GM12878 (cell line): ENCODE measurements around the gene CXCR6. TPM values are rescaled to one million over a fixed set of nuclear protein-coding genes. Genes with fewer than 3 reads are reported as not detected.

Experiments
- ATAC-seq: fragments of 200-7000 bp; cut with Tn5 transposase; 3 replicates; pipeline ENCODE4 v1.9.1; 2020; ENCODE audit warnings: mild to moderate bottlenecking, moderate library complexity
- BruUV-seq: library from RNA; stranded (reverse); fragments of 400-500 nt; replicated peaks from 2 replicates; lab custom pipeline; 2021; lab: Mats Ljungman, UMichigan
- CTCF ChIA-PET: fragments of 300-600 bp; sonication (Branson Sonifier 250); formaldehyde crosslinking; extraction: SDS; loops from one replicate; lab custom pipeline; 2021; ENCODE audit warnings: inconsistent platforms; lab: Yijun Ruan, JAX
- POLR2A ChIA-PET: fragments of 350-600 bp; formaldehyde crosslinking; extraction: SDS; loops from one replicate; lab custom pipeline; 2021; ENCODE audit warnings: inconsistent platforms; lab: Charles Lee
- RAD21 ChIA-PET: fragments of 300-600 bp; sonication (Branson Sonifier 250); formaldehyde crosslinking; loops from one replicate; lab custom pipeline; 2023; ENCODE audit warnings: antibody characterized with exemption; ENCODE audit not compliant: unreplicated experiment; lab: Charles Lee
- SMC1A ChIA-PET: fragments of 300-600 bp; sonication (Branson Sonifier 250); formaldehyde crosslinking; loops from one replicate; lab custom pipeline; 2023; ENCODE audit not compliant: unreplicated experiment, uncharacterized antibody; lab: Charles Lee
- DNase-seq: peaks from one replicate; pipeline ENCODE4 v3.0.0-alpha.2; 2011; ENCODE audit warnings: low read depth, low spot score
- FAIRE-seq: peaks from 3 replicates; lab custom pipeline; 2011; peaks lifted over from hg19 to GRCh38; lab: Jason Lieb, UNC
- H2AFZ ChIP-seq: 2 replicates; pipeline ENCODE4 v1.6.0; 2011; ENCODE audit warnings: low read depth, low read length, control low read depth; ENCODE audit not compliant: control insufficient read depth
- H3K27ac ChIP-seq: 2 replicates; pipeline ENCODE4 v1.5.1; 2011; ENCODE audit warnings: control low read depth; ENCODE audit not compliant: control insufficient read depth, insufficient read depth
- H3K27me3 ChIP-seq, 2 experiments: replicated peaks in 1 of 2; 2 replicates each; pipeline versions ENCODE4 v1.6.0 to v1.6.1; 2011; ENCODE audit warnings: low read length in 1 of 2; ENCODE audit not compliant: control insufficient read depth in 2 of 2, insufficient read depth in 2 of 2
- H3K36me3 ChIP-seq, 2 experiments: 2 replicates each; pipeline ENCODE4 v1.5.1; 2011; ENCODE audit warnings: low read length in 1 of 2; ENCODE audit not compliant: control insufficient read depth in 2 of 2, insufficient read depth in 2 of 2
- H3K4me1 ChIP-seq: 2 replicates; pipeline ENCODE4 v1.6.1; 2011; ENCODE audit warnings: mild to moderate bottlenecking, low read length, moderate library complexity, mixed read lengths; ENCODE audit not compliant: control insufficient read depth, insufficient read depth
- H3K4me2 ChIP-seq: 2 replicates; pipeline ENCODE4 v1.6.0; 2011; ENCODE audit warnings: control low read depth; ENCODE audit not compliant: control insufficient read depth, insufficient read depth
- H3K4me3 ChIP-seq: fragments of 200-600 bp; sonication (generic); 2 replicates; pipeline ENCODE4 v1.5.1; 2016
- H3K79me2 ChIP-seq: 2 replicates; pipeline ENCODE4 v1.6.0; 2011; ENCODE audit warnings: low read length; ENCODE audit not compliant: control insufficient read depth, insufficient read depth
- H3K9ac ChIP-seq: 2 replicates; pipeline ENCODE4 v1.8.0; 2011; ENCODE audit warnings: low read length, control low read depth, mixed read lengths; ENCODE audit not compliant: control insufficient read depth, insufficient read depth
- H3K9me3 ChIP-seq: replicated peaks from 3 replicates; pipeline ENCODE4 v1.5.1; 2011; ENCODE audit warnings: mild to moderate bottlenecking, low read length; ENCODE audit not compliant: control insufficient read depth, insufficient read depth
- H4K20me1 ChIP-seq: 2 replicates; pipeline ENCODE4 v1.6.0; 2011; ENCODE audit not compliant: control insufficient read depth, insufficient read depth
- ATF7 ChIP-seq: fragments of 450-650 bp; IDR thresholded peaks from 2 replicates; pipeline ENCODE4 v1.6.1; 2016; ENCODE audit warnings: low read depth, mild to moderate bottlenecking
- BHLHE40 ChIP-seq, 2 experiments: fragments of 450-650 bp in 1 of 2; IDR thresholded peaks; 2 replicates each; pipeline ENCODE4 v1.6.1; 2011 to 2017; ENCODE audit warnings: low read depth in 2 of 2, borderline replicate concordance in 1 of 2, improper control_type of control experiment in 1 of 2, low read length in 1 of 2, mild to moderate bottlenecking in 1 of 2
- CBX5 ChIP-seq: sonication (generic); IDR thresholded peaks from 2 replicates; pipeline ENCODE4 v1.6.1; 2016; ENCODE audit warnings: low read depth, moderate library complexity, mild to moderate bottlenecking, inconsistent platforms
- CEBPZ ChIP-seq: fragments of 150-350 bp; IDR thresholded peaks from 2 replicates; pipeline ENCODE4 v1.6.1; 2016; ENCODE audit warnings: low read depth, low read length
- EP300 ChIP-seq, 2 experiments: fragments of 150-350 bp in 1 of 2; IDR thresholded peaks; 2 replicates each; pipeline ENCODE4 v1.6.1; 2011 to 2012; ENCODE audit warnings: low read depth in 2 of 2, low read length in 2 of 2, borderline replicate concordance in 1 of 2, improper control_type of control experiment in 1 of 2, inconsistent platforms in 1 of 2; ENCODE audit not compliant: control insufficient read depth in 1 of 2
- FOXM1 ChIP-seq: IDR thresholded peaks from 2 replicates; pipeline ENCODE4 v1.6.1; 2012; ENCODE audit warnings: low read depth, mild to moderate bottlenecking, inconsistent platforms, low read length, moderate library complexity
- HDGF ChIP-seq: fragments of 450-650 bp; IDR thresholded peaks from 2 replicates; pipeline ENCODE4 v1.6.1; 2016; ENCODE audit warnings: antibody characterized with exemption
- IKZF2 ChIP-seq, 2 experiments: fragments of 450-650 bp; IDR thresholded peaks; 2 replicates each; pipeline ENCODE4 v1.6.1; 2017; ENCODE audit warnings: mild to moderate bottlenecking in 2 of 2, moderate library complexity in 2 of 2
- IRF4 ChIP-seq: IDR thresholded peaks from 2 replicates; pipeline ENCODE4 v1.6.1; 2011; ENCODE audit warnings: low read depth, low read length
- MXI1 ChIP-seq: fragments of 150-350 bp; IDR thresholded peaks from 2 replicates; pipeline ENCODE4 v1.6.1; 2011; ENCODE audit warnings: low read depth, mild to moderate bottlenecking, inconsistent platforms, low read length, improper control_type of control experiment
- NFIC ChIP-seq: IDR thresholded peaks from 2 replicates; pipeline ENCODE4 v1.6.1; 2012; ENCODE audit warnings: low read depth, mild to moderate bottlenecking, inconsistent platforms, low read length, moderate library complexity
- RUNX3 ChIP-seq: IDR thresholded peaks from 2 replicates; pipeline ENCODE4 v1.6.1; 2012; ENCODE audit warnings: low read length, inconsistent platforms
- TARDBP ChIP-seq: IDR thresholded peaks from 2 replicates; pipeline ENCODE4 v1.6.1; 2016; ENCODE audit warnings: borderline replicate concordance
- TCF7 ChIP-seq: IDR thresholded peaks from 2 replicates; pipeline ENCODE4 v1.6.1; 2014; ENCODE audit warnings: antibody characterized with exemption, borderline replicate concordance
- WGBS: methylation state at CpG from one replicate; pipeline ENCODE4 v1.1.6; 2016; ENCODE audit warnings: low lambda C conversion rate; ENCODE audit not compliant: insufficient replicate concordance, insufficient coverage; ENCODE audit errors: missing lambda C conversion rate; 5-methylcytosine and 5-hydroxymethylcytosine counted together
- in situ Hi-C: fragments of 300-500 bp; cut with MboI; formaldehyde crosslinking; loops from 9 replicates; pipeline ENCODE4 v1.14.3; 2018; ENCODE audit warnings: mixed read lengths
- intact Hi-C: fragments of 100-400 bp; cut with micrococcal nuclease; formaldehyde crosslinking; loops from one replicate; pipeline ENCODE4 v1.14.2; 2022; ENCODE audit not compliant: unreplicated experiment
- polyA plus RNA-seq, 11 experiments: library from polyadenylated mRNA; depleted of rRNA in 4 of 11; unstranded in 6 of 11; stranded (reverse) in 5 of 11; fragments of >200 nt; fragmentation: Nextera tagmentation in 4 of 11; fragmentation: Illumina TruSeq in 1 of 11; extraction: Ambion mirVana in 4 of 11; extraction: Trizol in 1 of 11; gene quantifications; 1 replicate in 1 of 11; 2 replicates in 10 of 11; pipeline versions ENCODE4 v1.2.1 to v1.2.3, GENCODE V29; 2011 to 2016; ENCODE audit warnings: inconsistent platforms in 2 of 11, missing spikeins in 2 of 11, low read depth in 1 of 11
- total RNA-seq, 4 experiments: library from RNA; depleted of rRNA in 3 of 4; stranded (reverse); fragments of >200 nt in 3 of 4; fragmentation: Illumina TruSeq in 1 of 4; extraction: Trizol in 1 of 4; gene quantifications; 2 replicates each; pipeline versions ENCODE4 v1.2.1 to v1.2.3, GENCODE V29; 2013 to 2021
- TF ChIP-seq, protein P1 (sequence below): fragments of 450-650 bp; IDR thresholded peaks from 2 replicates; pipeline ENCODE4 v1.6.1; 2016; ENCODE audit warnings: mild to moderate bottlenecking
- TF ChIP-seq, protein P2 (sequence below): fragments of 450-650 bp; IDR thresholded peaks from 2 replicates; pipeline ENCODE4 v1.6.1; 2014; ENCODE audit warnings: mild to moderate bottlenecking

The CXCR6 gene
- total and polyA plus RNA-seq, 10 of the 15 experiments (the other 5 are each of a cell fraction or from before 2014, with no cell fraction given): 0.04 to 0.20 (median 0.12) TPM; not detected in 5

DNA sequence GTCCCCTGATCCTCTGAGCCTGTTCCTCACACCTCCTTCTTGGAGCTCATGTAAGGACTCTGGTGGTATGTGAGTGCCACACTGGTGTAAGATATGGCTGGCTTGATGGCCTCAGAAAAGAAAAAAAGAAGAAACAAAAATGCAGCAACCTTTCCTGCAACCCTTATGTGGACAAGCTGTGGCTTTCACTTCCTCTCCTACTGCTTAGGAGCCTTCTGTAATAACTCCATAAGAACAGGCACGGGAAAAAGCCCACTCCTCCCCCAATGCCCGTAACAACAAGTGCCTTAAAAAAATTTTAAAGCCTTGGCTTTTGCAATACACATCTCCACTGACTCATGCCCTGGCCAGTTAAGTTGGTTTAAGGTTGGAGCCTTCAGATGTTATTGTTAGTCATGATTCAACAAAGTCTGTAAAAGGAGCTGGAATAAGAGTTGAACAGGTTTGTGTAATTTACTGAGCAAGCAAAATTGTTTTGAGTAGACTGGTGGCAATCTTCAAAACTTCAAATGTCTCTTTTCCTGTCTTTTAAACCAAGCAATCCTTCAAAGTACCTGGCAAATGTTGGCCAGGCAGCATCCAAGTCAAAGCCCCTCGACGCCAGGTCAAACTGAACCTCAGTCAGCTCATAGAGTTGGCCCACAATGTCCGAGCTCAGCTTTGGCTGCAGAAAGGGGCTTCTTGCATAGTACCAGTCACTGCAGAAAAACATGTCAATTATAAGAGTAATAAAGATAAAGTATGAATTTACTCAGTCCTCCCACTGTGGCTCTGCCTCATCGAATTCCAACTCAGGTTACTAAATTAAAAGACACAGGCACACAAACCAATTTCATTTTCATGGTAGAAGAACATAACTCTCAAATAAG lies 29.5 kb downstream of the CXCR6 start (continued):
- TF ChIP-seq IKZF2 (IDR thresholded peaks at IDR 0.05) (peak; percentile 77 to 83), NFIC (peak; percentile 46), BHLHE40 (IDR thresholded peaks at IDR 0.05; ENCODE audit: borderline replicate concordance in 1 of 2, low read depth in 2 of 2, low read length in 1 of 2) (0 out of 4 replicates have a peak, but pooled peaks of 1 of the 2 experiments have one; percentile 24), HDGF (peak; percentile 24; the same call in 1 of the 2 replicates), IRF4 (0 out of 2 replicates have a peak, but pooled peaks have one; percentile 22), FOXM1 (peak; percentile 50), RUNX3 (peak; percentile 91)
- TF ChIP-seq, protein P1, sequence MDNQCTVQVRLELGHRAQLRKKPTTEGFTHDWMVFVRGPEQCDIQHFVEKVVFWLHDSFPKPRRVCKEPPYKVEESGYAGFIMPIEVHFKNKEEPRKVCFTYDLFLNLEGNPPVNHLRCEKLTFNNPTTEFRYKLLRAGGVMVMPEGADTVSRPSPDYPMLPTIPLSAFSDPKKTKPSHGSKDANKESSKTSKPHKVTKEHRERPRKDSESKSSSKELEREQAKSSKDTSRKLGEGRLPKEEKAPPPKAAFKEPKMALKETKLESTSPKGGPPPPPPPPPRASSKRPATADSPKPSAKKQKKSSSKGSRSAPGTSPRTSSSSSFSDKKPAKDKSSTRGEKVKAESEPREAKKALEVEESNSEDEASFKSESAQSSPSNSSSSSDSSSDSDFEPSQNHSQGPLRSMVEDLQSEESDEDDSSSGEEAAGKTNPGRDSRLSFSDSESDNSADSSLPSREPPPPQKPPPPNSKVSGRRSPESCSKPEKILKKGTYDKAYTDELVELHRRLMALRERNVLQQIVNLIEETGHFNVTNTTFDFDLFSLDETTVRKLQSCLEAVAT: peak; percentile 50; the same call in 1 of the 2 replicates

DNA sequence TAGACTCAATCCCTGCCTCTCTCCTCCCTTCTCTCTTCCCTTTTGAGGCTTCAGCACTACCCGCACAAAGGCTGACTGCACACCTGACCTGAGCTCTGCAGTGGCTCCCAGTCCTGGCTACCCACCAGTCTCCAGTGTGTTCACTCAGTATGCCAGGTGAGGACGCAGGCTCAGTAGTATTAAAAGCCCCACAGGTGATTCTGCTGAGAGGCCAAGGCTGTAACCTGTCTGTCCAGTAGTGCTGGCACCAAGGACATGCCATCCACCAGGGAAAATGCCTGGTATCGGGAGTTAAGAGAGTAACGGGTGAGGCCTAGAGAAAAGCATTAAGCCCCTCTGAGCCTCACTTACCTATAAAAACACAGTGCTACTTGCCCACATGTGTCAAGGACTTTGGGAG lies 31.4 kb downstream of the CXCR6 start:
- FAIRE-seq (no peak), ATAC-seq (no peak), DNase-seq (no peak)
- ChIA-PET SMC1A (interaction anchor here (0.7 to 3.8 kb wide), 4 partner anchors 10 to 36 kb away, joined by 3 to 17 read pairs (median 4); no protein-coding TSS in a partner anchor), RAD21 (interaction anchor here (3.1 kb wide), 1 partner anchor 13 kb away, joined by 13 read pairs; no protein-coding TSS in a partner anchor), POLR2A (interaction anchor here (1.5 to 1.6 kb wide), 2 partner anchors 10 to 20 kb away, joined by 4 to 5 read pairs; no protein-coding TSS in a partner anchor), CTCF (interaction anchor here (1.0 to 2.0 kb wide), 3 partner anchors 36 to 403 kb away, joined by 3 to 6 read pairs (median 3); no protein-coding TSS in a partner anchor)
- no TSS peak for BruUV-seq
- Histone ChIP-seq H3K27me3 (no peaks in the 10 kb centered on the region), H4K20me1 (no peaks in the 10 kb centered on the region), H3K9ac (no peak overlapping the region), H3K9me3 (no peaks in the 10 kb centered on the region), H3K36me3 (peaks cover 5 to 16% of the 10 kb centered on the region in 2 experiments), H3K4me3 (no peak overlapping the region), H3K4me1 (peaks cover 25% of the 10 kb centered on the region), H2AFZ (no peak overlapping the region), H3K27ac (no peak overlapping the region), H3K4me2 (no peak overlapping the region), H3K79me2 (no peaks in the 10 kb centered on the region)
- WGBS: 86% methylated on average over 4 of the region's 4 CpGs
- in situ Hi-C loops: no loop called here
- intact Hi-C loops: no loop called here
- TF ChIP-seq IKZF2 (IDR thresholded peaks at IDR 0.05): no peak
- TF ChIP-seq CEBPZ: no peak
- TF ChIP-seq ATF7: no peak
- no peak for TF ChIP-seq TARDBP
- TF ChIP-seq, protein P2, sequence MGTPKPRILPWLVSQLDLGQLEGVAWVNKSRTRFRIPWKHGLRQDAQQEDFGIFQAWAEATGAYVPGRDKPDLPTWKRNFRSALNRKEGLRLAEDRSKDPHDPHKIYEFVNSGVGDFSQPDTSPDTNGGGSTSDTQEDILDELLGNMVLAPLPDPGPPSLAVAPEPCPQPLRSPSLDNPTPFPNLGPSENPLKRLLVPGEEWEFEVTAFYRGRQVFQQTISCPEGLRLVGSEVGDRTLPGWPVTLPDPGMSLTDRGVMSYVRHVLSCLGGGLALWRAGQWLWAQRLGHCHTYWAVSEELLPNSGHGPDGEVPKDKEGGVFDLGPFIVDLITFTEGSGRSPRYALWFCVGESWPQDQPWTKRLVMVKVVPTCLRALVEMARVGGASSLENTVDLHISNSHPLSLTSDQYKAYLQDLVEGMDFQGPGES: no peak
- no peak for TF ChIP-seq EP300 (IDR thresholded peaks at IDR 0.05; ENCODE audit: borderline replicate concordance in 1 of 2, control insufficient read depth in 1 of 2, low read depth in 2 of 2, low read length in 2 of 2)
- no peak for TF ChIP-seq TCF7
- TF ChIP-seq CBX5: no peak
- TF ChIP-seq MXI1: no peak
